ENCODE data around the gene KLHL22. TPM values are rescaled to one million over a fixed set of nuclear protein-coding genes. Genes with fewer than 3 reads are reported as not detected.
"Not testable (repeated sequence)": the region's sequence is repeated elsewhere in the genome, so short reads cannot be mapped to it uniquely, and the experiment has no call there.

KLHL22 gene
- total RNA-seq, 2 donors from 2014 or later, result 21.4 to 26.5 TPM

DNA sequence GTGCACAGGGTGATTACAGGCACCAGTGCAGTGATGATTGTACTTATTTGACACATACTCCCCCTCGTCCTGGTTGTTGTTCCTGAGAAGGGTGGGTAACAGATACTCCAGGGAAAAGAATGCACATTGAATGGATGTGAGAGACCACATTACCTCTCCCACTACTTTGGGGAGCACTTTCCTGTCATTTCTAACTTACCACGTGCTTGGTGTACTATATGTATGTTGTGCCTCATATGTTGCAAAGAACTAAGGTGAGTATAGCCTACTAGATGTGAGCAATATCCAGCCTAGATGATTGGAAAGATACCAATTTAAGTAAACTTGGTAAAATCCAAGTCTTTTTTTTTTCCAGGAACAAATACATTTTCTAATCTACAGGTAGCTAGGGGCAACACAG is 43.7 kb downstream of the KLHL22 start:
- Mint-ChIP-seq H3K4me1 (ENCODE audit: low read depth) (peaks cover 24% of the 10 kb centered on the region), H3K9me3 (no peaks in the 10 kb centered on the region), H3K36me3 (ENCODE audit: insufficient read depth in 2 of 2) (peaks cover 3 to 7% of the 10 kb centered on the region in 2 donors), H3K27ac (no peak overlapping the region), H3K4me3 (no peak overlapping the region), H3K27me3 (ENCODE audit: low read depth) (no peaks in the 10 kb centered on the region)
- ATAC-seq (replicated peaks in 1 of 2), result no peak
- DNase-seq, result no peak

DNA sequence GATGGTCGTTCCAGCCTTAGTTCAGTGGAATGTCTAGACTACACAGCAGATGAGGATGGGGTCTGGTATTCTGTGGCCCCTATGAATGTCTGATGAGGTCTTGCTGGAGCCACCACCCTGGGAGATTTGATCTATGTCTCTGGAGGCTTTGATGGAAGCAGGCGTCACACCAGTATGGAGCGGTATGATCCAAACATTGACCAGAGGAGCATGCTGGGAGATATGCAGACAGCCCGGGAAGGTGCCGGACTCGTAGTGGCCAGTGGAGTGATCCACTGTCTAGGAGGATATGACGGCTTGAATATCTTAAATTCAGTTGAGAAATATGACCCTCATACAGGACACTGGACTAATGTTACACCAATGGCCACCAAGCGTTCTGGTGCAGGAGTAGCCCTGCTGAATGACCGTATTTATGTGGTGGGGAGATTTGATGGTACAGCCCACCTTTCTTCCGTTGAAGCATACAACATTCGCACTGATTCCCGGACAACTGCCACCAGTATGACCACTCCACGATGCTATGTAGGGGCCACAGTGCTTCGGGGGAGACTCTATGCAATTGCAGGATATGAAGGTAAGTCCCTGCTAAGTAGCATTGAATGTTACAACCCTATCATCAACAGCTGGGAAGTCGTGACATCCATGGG is 44.3 kb downstream of the KLHL22 start:
- H3K27ac Mint-ChIP-seq; DNase-seq; H3K27me3 Mint-ChIP-seq (ENCODE audit: low read depth); H3K4me3 Mint-ChIP-seq; H3K9me3 Mint-ChIP-seq; ATAC-seq (replicated peaks in 1 of 2): not testable (repeated sequence)
- Mint-ChIP-seq H3K4me1 (ENCODE audit: low read depth) (peaks cover 17% of the 10 kb centered on the region), H3K36me3 (ENCODE audit: insufficient read depth in 2 of 2) (peaks cover 3 to 11% of the 10 kb centered on the region in 2 donors)

DNA sequence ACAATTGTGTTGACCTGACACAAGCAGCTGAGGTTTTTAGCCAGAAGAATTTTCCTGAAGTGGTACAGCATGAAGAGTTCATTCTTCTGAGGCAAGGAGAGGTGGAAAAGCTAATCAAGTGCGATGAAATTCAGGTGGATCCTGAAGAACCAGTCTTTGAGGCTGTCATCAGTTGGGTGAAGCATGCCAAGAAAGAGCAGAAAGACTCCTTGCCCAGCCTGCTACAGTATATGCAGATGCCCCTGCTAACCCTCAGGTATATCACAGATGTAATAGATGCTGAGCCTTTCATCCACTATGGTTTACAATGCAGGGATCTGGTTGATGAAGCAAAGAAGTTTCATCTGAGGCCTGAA is 45.1 kb downstream of the KLHL22 start:
- peaks cover 10% of the 10 kb centered on the region for H3K4me1 Mint-ChIP-seq (ENCODE audit: low read depth)
- no peaks in the 10 kb centered on the region for H3K27me3 Mint-ChIP-seq (ENCODE audit: low read depth)
- ATAC-seq (replicated peaks in 1 of 2) (no peak), DNase-seq (no peak)
- no peak overlapping the region for H3K4me3 Mint-ChIP-seq
- no peaks in the 10 kb centered on the region for H3K9me3 Mint-ChIP-seq
- H3K27ac Mint-ChIP-seq, result no peak overlapping the region
- H3K36me3 Mint-ChIP-seq (ENCODE audit: insufficient read depth in 2 of 2), result peaks cover 3 to 6% of the 10 kb centered on the region in 2 donors

DNA sequence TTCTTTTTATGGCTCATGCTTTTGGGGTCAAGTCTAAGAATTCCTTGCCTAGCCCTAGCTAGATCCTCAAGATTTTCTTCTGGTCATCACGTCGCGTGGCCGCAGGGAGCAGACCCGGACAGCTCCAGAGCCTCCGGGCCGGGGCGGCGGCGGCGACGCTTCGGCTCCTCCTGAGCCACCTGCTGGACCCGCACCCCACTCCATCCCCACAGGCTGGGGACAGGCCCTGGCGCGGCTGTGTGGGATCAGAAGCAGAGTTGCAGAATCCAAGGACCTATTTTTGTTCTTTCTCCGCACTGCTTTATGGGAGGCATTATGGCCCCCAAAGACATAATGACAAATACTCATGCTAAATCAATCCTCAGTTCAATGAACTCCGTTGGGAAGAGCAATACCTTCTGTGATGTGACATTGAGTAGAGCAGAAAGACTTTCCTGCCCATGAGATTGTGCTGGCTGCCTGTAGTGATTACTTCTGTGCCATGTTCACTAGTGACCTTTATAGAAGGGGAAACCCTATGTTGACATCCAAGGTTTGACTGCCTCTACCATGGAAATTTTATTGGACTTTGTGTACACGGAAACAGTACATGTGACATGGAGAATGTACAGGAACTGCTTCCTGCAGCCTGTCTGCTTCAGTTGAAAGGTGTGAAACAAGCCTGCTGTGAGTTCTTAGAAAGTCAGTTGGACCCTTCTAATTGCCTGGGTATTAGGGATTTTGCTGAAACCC is 45.6 kb downstream of the KLHL22 start:
- ATAC-seq (replicated peaks in 1 of 2) (no peak), DNase-seq (no peak)
- no peak overlapping the region for H3K4me3 Mint-ChIP-seq
- H3K27ac Mint-ChIP-seq, result no peak overlapping the region
- H3K9me3 Mint-ChIP-seq, result no peaks in the 10 kb centered on the region
- peaks cover 4% of the 10 kb centered on the region for H3K4me1 Mint-ChIP-seq (ENCODE audit: low read depth)
- H3K36me3 Mint-ChIP-seq (ENCODE audit: insufficient read depth in 2 of 2), result peaks cover 3 to 6% of the 10 kb centered on the region in 2 donors
- H3K27me3 Mint-ChIP-seq (ENCODE audit: low read depth), result no peaks in the 10 kb centered on the region

DNA sequence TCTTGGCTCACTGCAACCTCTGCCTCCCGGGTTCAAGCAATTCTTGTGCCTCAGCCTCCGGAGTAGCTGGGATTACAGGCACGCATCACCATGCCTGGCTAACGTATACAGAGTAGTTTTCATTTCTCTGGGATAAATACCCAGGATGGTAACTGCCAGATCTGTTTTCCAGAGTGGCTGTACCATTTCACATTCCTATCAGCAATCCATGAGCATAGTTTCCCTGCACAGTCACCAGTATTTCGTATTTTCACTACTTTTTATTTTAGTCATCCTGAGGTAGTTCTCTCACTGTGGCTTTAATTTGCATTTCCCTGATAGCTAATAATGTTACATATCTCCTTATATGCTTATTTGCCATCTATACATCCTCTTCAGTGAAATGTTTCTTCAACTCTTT is 47.0 kb downstream of the KLHL22 start:
- Mint-ChIP-seq H3K4me1 (ENCODE audit: low read depth) (no peaks in the 10 kb centered on the region), H3K27ac (no peak overlapping the region), H3K9me3 (no peaks in the 10 kb centered on the region), H3K4me3 (no peak overlapping the region), H3K36me3 (ENCODE audit: insufficient read depth in 2 of 2) (peaks cover 2 to 6% of the 10 kb centered on the region in 2 donors), H3K27me3 (ENCODE audit: low read depth) (no peaks in the 10 kb centered on the region)
- DNase-seq (no peak), ATAC-seq (replicated peaks in 1 of 2) (no peak)

DNA sequence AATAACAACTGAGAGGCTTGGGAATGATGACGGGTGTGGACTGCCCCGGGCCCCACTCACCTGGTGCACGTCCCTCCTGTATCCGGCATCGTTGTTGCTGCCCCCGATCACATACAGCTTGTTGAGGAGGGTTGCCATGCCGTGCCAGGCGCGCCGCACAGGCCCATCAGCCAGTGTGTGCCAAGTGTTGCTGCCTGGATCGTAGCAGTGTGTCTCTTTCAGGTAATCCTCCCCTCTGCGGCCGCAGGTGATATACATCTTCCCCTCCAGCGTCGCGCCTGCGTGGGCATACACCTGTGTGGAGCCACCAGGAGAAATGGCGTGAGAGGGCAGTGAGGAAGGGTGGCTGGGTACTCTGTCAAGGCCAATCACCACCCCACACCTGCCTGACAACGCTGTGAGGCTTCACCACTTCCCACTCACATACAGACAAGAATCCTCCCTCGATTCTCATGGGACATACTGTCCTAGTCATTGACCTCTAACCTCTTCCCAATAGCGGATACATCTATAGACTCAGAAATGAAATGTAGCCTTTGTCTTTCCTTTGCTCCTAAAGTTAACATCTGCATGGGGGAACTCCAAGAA is 49.1 kb downstream of the KLHL22 start:
- no peaks in the 10 kb centered on the region for H3K9me3 Mint-ChIP-seq
- no peak overlapping the region for H3K27ac Mint-ChIP-seq

DNA sequence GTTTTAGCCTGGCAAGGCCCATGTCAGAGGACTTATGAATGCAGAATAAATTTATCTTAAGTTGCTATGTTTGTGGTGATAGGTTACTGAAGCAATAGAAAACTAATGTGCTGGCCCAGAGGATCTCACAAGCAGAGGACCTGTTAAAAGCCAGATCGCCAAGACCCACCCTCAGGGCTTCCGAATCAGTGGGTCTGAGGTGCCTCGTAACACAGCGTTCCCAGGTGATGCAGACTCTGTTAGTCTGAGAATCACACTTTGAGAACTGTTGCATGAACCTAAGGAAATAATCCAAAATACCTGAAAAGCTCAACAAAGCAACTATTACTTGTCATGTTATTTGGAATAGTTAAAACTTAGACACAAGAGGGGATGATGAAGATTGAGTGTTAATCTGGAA is 51.3 kb downstream of the KLHL22 start:
- no peaks in the 10 kb centered on the region for H3K4me1 Mint-ChIP-seq (ENCODE audit: low read depth)
- DNase-seq, result no peak
- H3K4me3 Mint-ChIP-seq, result no peak overlapping the region
- no peaks in the 10 kb centered on the region for H3K27me3 Mint-ChIP-seq (ENCODE audit: low read depth)
- ATAC-seq (replicated peaks in 1 of 2), result no peak
- no peak overlapping the region for H3K27ac Mint-ChIP-seq
- H3K36me3 Mint-ChIP-seq (ENCODE audit: insufficient read depth in 2 of 2), result peaks cover 2 to 6% of the 10 kb centered on the region in 2 donors
- H3K9me3 Mint-ChIP-seq, result no peaks in the 10 kb centered on the region

More for the DNA sequence above, 49.1 kb downstream of the KLHL22 start:
- no peaks in the 10 kb centered on the region for H3K4me1 Mint-ChIP-seq (ENCODE audit: low read depth)
- H3K27me3 Mint-ChIP-seq (ENCODE audit: low read depth), result no peaks in the 10 kb centered on the region
- H3K4me3 Mint-ChIP-seq, result no peak overlapping the region
- H3K36me3 Mint-ChIP-seq (ENCODE audit: insufficient read depth in 2 of 2), result peaks cover 2 to 6% of the 10 kb centered on the region in 2 donors
- ATAC-seq (replicated peaks in 1 of 2) (no peak), DNase-seq (no peak)

DNA sequence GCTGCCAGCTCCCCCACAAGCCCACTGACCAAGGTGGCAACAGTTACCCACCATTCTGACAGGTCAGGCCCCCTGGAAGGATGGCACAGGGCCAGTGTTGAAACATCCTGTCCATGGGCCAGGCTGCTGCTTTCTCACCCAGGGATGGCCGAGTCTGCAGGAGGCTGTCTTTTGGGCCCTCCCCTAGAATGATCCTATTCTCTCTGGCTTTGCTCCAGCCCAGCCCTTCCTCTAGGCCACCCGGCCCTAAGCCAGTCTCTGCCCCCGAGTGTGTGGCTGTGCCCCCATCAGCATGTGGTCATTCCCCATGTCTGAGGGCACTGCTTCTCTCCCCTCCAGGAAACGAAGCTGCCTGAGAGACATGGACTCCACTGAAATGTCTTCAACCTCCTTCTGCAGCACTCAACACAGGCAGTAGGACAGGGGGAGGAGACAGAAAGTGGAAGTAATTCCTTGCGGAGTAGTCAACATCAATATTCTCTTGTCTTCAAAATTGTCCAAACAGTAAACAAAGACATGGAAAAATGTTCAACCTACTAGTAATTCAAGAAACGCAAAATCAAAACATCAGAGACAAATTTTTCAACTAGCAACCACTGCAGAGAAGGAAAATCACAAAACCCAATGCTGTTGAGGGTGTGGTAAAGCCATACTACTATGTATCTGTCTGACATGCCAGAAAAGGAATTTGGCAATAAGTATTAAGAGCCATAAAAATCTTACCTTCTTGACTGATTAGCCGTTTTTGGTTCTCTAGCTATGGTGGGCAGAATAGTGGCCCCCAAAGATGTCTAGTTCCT is 52.9 kb downstream of the KLHL22 start:
- DNase-seq (no peak), ATAC-seq (replicated peaks in 1 of 2) (no peak)
- Mint-ChIP-seq H3K4me1 (ENCODE audit: low read depth) (no peaks in the 10 kb centered on the region), H3K36me3 (ENCODE audit: insufficient read depth in 2 of 2) (peaks cover 2 to 6% of the 10 kb centered on the region in 2 donors), H3K27ac (no peak overlapping the region), H3K27me3 (ENCODE audit: low read depth) (peaks cover 8% of the 10 kb centered on the region), H3K9me3 (no peaks in the 10 kb centered on the region), H3K4me3 (no peak overlapping the region)

DNA sequence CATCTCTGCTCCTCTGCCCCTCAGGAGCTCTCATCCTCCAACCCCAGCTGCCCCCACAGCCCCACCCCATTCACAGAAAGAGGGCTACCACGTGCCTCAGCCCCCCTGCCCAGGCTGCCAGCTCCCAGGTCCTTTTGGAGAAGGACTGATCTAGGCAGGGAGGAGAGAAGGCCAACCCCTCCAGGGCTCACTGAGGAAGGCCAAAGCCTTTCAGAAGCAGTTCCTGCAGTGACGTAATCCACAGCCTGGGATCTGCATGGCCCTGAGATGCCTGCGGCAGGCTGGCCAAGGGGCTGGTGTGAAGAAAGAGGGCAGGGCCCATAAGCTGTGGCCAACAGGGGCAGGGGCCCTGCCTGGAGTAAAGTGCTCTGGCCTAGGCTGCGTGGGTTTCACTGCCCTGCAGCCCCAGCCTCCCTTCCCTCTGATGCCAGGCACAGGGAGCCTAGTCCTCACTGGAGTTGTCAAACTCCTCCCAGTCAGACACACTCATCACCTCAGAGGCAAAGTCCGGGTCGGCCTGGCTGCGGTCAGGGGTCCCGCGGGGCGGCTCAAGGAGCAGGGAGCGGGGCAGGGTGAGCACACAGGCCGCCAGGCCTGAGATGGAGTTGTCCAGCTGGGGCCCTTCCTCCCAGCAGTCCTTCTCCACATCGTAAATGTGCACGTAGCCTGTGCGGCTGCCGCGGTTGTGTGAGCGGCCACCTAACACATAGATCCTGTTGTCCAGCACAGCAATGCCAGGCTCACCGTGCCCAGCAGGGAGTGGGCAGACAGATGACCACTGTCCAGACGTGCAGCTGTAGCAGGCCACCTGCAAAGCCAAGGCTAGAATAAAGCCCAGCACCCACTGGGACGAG is 53.7 kb downstream of the KLHL22 start:
- peaks cover 2 to 6% of the 10 kb centered on the region in 2 donors for H3K36me3 Mint-ChIP-seq (ENCODE audit: insufficient read depth in 2 of 2)
- peaks cover 14% of the 10 kb centered on the region for H3K27me3 Mint-ChIP-seq (ENCODE audit: low read depth)
- H3K27ac Mint-ChIP-seq, result no peak overlapping the region
- no peaks in the 10 kb centered on the region for H3K9me3 Mint-ChIP-seq
- ATAC-seq (replicated peaks in 1 of 2) (no peak), DNase-seq (no peak)
- no peak overlapping the region for H3K4me3 Mint-ChIP-seq
- peaks cover 5% of the 10 kb centered on the region for H3K4me1 Mint-ChIP-seq (ENCODE audit: low read depth)

DNA sequence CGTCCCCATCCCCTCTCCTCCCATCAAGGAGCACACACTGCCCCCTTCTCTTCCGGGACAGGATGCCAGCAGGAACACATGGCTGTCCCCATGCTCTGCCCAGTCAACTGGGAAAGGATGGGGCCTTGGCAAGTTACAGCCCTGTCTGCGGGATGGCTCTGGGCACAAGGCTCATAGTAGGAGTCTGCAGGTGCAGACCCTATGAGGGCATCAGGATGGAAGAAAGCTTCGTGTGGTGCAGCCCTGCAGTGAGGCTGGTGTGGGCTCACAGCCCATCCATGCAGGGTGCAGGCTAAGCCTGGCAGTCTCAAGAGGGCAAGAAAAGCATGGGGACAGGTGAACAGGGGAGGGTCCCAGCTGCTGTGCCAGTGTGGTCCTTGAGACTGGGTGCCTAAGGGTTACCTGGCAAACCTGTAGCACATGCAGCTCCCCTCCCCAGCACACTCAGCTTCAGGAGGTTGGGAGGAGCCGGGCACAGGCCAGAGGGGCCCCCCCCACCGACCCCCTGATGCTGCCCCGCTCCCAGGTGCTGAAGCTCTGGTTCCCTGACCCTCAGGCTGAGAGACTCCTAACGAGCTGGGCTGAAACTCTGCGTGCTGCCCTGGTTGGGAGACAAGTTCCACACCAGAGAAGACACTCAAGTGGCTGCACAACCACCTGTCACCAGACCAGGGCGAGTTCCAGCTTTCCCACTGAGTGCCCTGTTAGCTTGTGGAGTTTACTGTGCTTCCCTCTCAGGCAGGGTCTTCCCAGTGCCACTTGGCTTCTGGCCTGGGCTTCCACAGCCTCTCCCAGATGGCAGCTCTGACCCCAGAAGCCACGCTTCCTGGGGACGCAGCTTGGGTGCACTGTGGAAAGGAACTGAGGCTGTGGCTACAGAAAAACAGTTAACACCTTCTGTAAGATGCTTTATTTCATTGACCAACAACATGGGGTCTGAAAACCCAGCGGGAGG is 54.7 kb downstream of the KLHL22 start:
- no peak overlapping the region for H3K4me3 Mint-ChIP-seq

DNA sequence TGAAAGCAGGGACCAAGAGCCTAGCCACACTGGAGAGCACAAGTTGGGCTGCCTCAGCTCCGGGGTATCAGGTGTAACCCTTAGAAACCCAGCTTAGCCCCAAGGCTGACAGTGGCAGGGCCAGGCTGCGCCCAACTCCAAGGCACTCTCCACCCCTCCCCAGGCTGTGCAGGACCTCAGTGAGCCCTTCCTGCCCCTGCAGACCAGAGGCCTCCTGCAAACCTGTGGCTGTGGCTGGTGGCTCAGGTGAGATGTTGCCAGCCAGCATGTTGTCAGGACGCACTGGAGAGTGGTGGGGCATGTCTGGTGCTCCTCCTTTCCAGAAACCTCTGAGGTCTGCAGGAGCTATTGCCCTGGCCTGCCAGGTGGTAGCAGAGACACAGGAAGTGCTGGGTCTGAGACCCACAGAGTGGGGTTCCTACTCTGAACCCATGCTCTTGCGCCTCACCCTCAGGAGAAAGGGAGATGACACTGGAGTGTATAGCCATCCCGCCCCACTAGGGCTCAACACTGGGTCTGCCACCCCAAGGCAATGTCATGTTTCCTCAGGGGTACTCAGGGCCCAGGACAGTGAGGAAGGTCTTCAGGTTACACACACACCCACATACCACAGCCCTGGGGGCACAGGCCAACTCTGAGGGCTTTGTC is 55.5 kb downstream of the KLHL22 start:
- peaks cover 15% of the 10 kb centered on the region for H3K4me1 Mint-ChIP-seq (ENCODE audit: low read depth)
- H3K4me3 Mint-ChIP-seq, result no peak overlapping the region
- DNase-seq (no peak), ATAC-seq (replicated peaks in 1 of 2) (no peak)
- peaks cover 28% of the 10 kb centered on the region for H3K27me3 Mint-ChIP-seq (ENCODE audit: low read depth)
- H3K27ac Mint-ChIP-seq, result no peak overlapping the region
- H3K9me3 Mint-ChIP-seq, result no peaks in the 10 kb centered on the region
- peaks cover 2% of the 10 kb centered on the region in 2 donors for H3K36me3 Mint-ChIP-seq (ENCODE audit: insufficient read depth in 2 of 2)

More for the DNA sequence above, 54.7 kb downstream of the KLHL22 start:
- Mint-ChIP-seq H3K36me3 (ENCODE audit: insufficient read depth in 2 of 2) (peaks cover 2% of the 10 kb centered on the region in 2 donors), H3K4me1 (ENCODE audit: low read depth) (peaks cover 9% of the 10 kb centered on the region), H3K9me3 (no peaks in the 10 kb centered on the region), H3K27ac (no peak overlapping the region), H3K27me3 (ENCODE audit: low read depth) (peaks cover 20% of the 10 kb centered on the region)
- DNase-seq, result no peak
- no peak for ATAC-seq (replicated peaks in 1 of 2)
